GM23248 (cell line): Measurements from ENCODE around the gene TMEM182. TPM values are rescaled to one million over a fixed set of nuclear protein-coding genes. Genes with fewer than 3 reads are reported as not detected.
A peak's percentile ranks its signal among the peaks of the same experiment; 100 is the strongest.

ENCODE experiments used
- DNase-seq: peaks from one replicate; pipeline ENCODE4 v3.0.0-alpha.2; 2015
- H2AFZ ChIP-seq: fragments of 200-600 bp; sonication (generic); 2 replicates; pipeline ENCODE4 v1.6.1; 2016; ENCODE audit warnings: antibody characterized with exemption
- H3F3A ChIP-seq: fragments of 200-600 bp; sonication (generic); 2 replicates; pipeline ENCODE4 v1.6.1; 2016; ENCODE audit warnings: mild to moderate bottlenecking, antibody characterized with exemption, mixed run types; ENCODE audit not compliant: insufficient read depth
- H3K27ac ChIP-seq: fragments of 200-600 bp; sonication (generic); 2 replicates; pipeline ENCODE4 v1.5.1; 2016; ENCODE audit warnings: mild to moderate bottlenecking
- H3K27me3 ChIP-seq: fragments of 200-600 bp; sonication (generic); replicated peaks from 2 replicates; pipeline ENCODE4 v1.6.1; 2016; ENCODE audit warnings: mild to moderate bottlenecking; ENCODE audit not compliant: insufficient read depth
- H3K36me3 ChIP-seq: fragments of 200-600 bp; sonication (generic); 2 replicates; pipeline ENCODE4 v1.6.1; 2016; ENCODE audit warnings: low read depth, mild to moderate bottlenecking
- H3K4me1 ChIP-seq: fragments of 200-600 bp; sonication (generic); 2 replicates; pipeline ENCODE4 v1.6.1; 2016; ENCODE audit warnings: mild to moderate bottlenecking; ENCODE audit not compliant: insufficient read depth
- H3K4me2 ChIP-seq: fragments of 200-600 bp; sonication (generic); one replicate; pipeline ENCODE4 v1.6.1; 2016; ENCODE audit warnings: mild to moderate bottlenecking; ENCODE audit not compliant: unreplicated experiment
- H3K4me3 ChIP-seq: fragments of 200-600 bp; sonication (generic); 2 replicates; pipeline ENCODE4 v1.5.1; 2016; ENCODE audit warnings: mild to moderate bottlenecking
- H3K79me2 ChIP-seq: fragments of 200-600 bp; sonication (generic); 2 replicates; pipeline ENCODE4 v1.6.1; 2016; ENCODE audit warnings: mild to moderate bottlenecking; ENCODE audit not compliant: insufficient read depth
- H3K9ac ChIP-seq: fragments of 200-600 bp; sonication (generic); 2 replicates; pipeline ENCODE4 v1.6.1; 2016; ENCODE audit warnings: mild to moderate bottlenecking
- H3K9me2 ChIP-seq: fragments of 200-600 bp; sonication (generic); 2 replicates; pipeline ENCODE4 v1.6.1; 2016; ENCODE audit warnings: mixed run types, mild to moderate bottlenecking, moderate library complexity; ENCODE audit not compliant: insufficient read depth
- H3K9me3 ChIP-seq: fragments of 200-600 bp; sonication (generic); one replicate; pipeline ENCODE4 v1.6.1; 2017; ENCODE audit warnings: low read depth
- H4K20me1 ChIP-seq: fragments of 200-600 bp; sonication (generic); 2 replicates; pipeline ENCODE4 v1.6.0; 2016; ENCODE audit not compliant: insufficient read depth
- EZH2 ChIP-seq: fragments of 200-600 bp; sonication (generic); IDR thresholded peaks from 2 replicates; pipeline ENCODE4 v1.6.1; 2018; ENCODE audit warnings: antibody characterized with exemption, mild to moderate bottlenecking; ENCODE audit not compliant: insufficient read depth, poor library complexity, severe bottlenecking
- EZH2phosphoT487 ChIP-seq: fragments of 200-600 bp; sonication (generic); IDR thresholded peaks from 2 replicates; pipeline ENCODE4 v1.6.1; 2018; ENCODE audit warnings: antibody characterized with exemption, moderate library complexity, mild to moderate bottlenecking, low read depth; ENCODE audit not compliant: insufficient read depth
- WGBS, 2 experiments: methylation state at CpG; one replicate each; pipeline ENCODE4 v1.1.6; 2015 to 2017; ENCODE audit warnings: low lambda C conversion rate in 2 of 2, low coverage in 1 of 2; ENCODE audit errors: missing lambda C conversion rate in 2 of 2; 5-methylcytosine and 5-hydroxymethylcytosine counted together
- in situ Hi-C: fragments of 300-500 bp; cut with MboI; formaldehyde crosslinking; loops from 2 replicates; pipeline ENCODE4 v1.15.0; 2020
- polyA plus RNA-seq: library from polyadenylated mRNA; unstranded; fragments of >200 nt; fragmentation: Nextera tagmentation; extraction: Ambion mirVana; gene quantifications from 2 replicates; pipeline ENCODE4 v1.2.1, GENCODE V29; 2016
- total RNA-seq: library from RNA; depleted of rRNA; stranded (reverse); fragments of >200 nt; shearing (Covaris generic); gene quantifications from 2 replicates; pipeline ENCODE4 v1.2.3, GENCODE V29; 2014

Gene TMEM182
- total and polyA plus RNA-seq, 2 experiments from 2014 or later, result 2.3 to 3.6 TPM

- H3K79me2 ChIP-seq, result no peaks in the 10 kb centered on the region
- no peaks in the 10 kb centered on the region for H3F3A ChIP-seq
- H3K4me3 ChIP-seq, result no peak overlapping the region
- H2AFZ ChIP-seq, result no peak overlapping the region
- no peaks in the 10 kb centered on the region for H3K4me1 ChIP-seq
- H3K4me2 ChIP-seq, result no peak overlapping the region
- WGBS, 2 experiments, result 86 to 91% methylated on average over 5 of the region's 5 CpGs
- no peaks in the 10 kb centered on the region for H3K9me3 ChIP-seq
- H3K9me2 ChIP-seq, result no peaks in the 10 kb centered on the region
- no peaks in the 10 kb centered on the region for H3K27me3 ChIP-seq
- DNase-seq, result no peak
- H3K27ac ChIP-seq, result no peak overlapping the region
- TF ChIP-seq EZH2phosphoT487, result no peak
- no peak for TF ChIP-seq EZH2
- in situ Hi-C loops, result no loop called here
- H4K20me1 ChIP-seq, result no peaks in the 10 kb centered on the region
- no peak overlapping the region for H3K9ac ChIP-seq
- no peaks in the 10 kb centered on the region for H3K36me3 ChIP-seq
Observed at GRCh38 chr2:102803897-102804217, 42.0 kb downstream of the TMEM182 start.

- Histone ChIP-seq H3F3A (no peaks in the 10 kb centered on the region), H3K9ac (peak overlapping the region; percentile 4; the same call in 1 of the 2 replicates), H3K4me2 (peak overlapping the region; percentile 16), H4K20me1 (no peaks in the 10 kb centered on the region), H3K79me2 (no peaks in the 10 kb centered on the region), H3K9me3 (no peaks in the 10 kb centered on the region), H2AFZ (peak overlapping the region; percentile 25; the same call in 1 of the 2 replicates), H3K36me3 (no peaks in the 10 kb centered on the region), H3K27ac (no peak overlapping the region), H3K9me2 (no peaks in the 10 kb centered on the region), H3K4me3 (no peak overlapping the region), H3K27me3 (no peaks in the 10 kb centered on the region), H3K4me1 (no peaks in the 10 kb centered on the region)
- in situ Hi-C loops, result no loop called here
- peak; percentile 73 for DNase-seq
- no peak for TF ChIP-seq EZH2phosphoT487
- TF ChIP-seq EZH2, result no peak
- WGBS, 2 experiments, result 13% methylated on average over 9 of the region's 9 CpGs
Observed at GRCh38 chr2:102806250-102806837, 44.5 kb downstream of the TMEM182 start.

- Histone ChIP-seq H4K20me1 (no peaks in the 10 kb centered on the region), H3K36me3 (no peaks in the 10 kb centered on the region), H3K27ac (no peak overlapping the region), H3K4me3 (no peak overlapping the region), H3K9ac (no peak overlapping the region), H3K4me1 (no peaks in the 10 kb centered on the region), H3K9me2 (no peaks in the 10 kb centered on the region), H3K9me3 (no peaks in the 10 kb centered on the region), H3K27me3 (no peaks in the 10 kb centered on the region), H3K79me2 (no peaks in the 10 kb centered on the region), H2AFZ (no peak overlapping the region), H3F3A (no peaks in the 10 kb centered on the region), H3K4me2 (no peak overlapping the region)
- in situ Hi-C loops, result no loop called here
- peak; percentile 1 for DNase-seq
- no peak for TF ChIP-seq EZH2phosphoT487
- TF ChIP-seq EZH2, result no peak
- WGBS, 2 experiments, result 66 to 67% methylated on average over 9 of the region's 9 CpGs
Observed at GRCh38 chr2:102809291-102810189, 47.7 kb downstream of the TMEM182 start.

GRCh38 chr2:102815285-102815684 is 53.5 kb downstream of the TMEM182 start:
- Histone ChIP-seq H3K9ac (no peak overlapping the region), H3F3A (no peaks in the 10 kb centered on the region), H3K36me3 (no peaks in the 10 kb centered on the region), H3K79me2 (no peaks in the 10 kb centered on the region), H3K27ac (no peak overlapping the region), H3K9me3 (no peaks in the 10 kb centered on the region), H3K4me1 (no peaks in the 10 kb centered on the region), H2AFZ (no peak overlapping the region), H4K20me1 (no peaks in the 10 kb centered on the region), H3K9me2 (no peaks in the 10 kb centered on the region), H3K27me3 (no peaks in the 10 kb centered on the region; the same call in 1 of the 2 replicates), H3K4me3 (no peak overlapping the region), H3K4me2 (no peak overlapping the region)
- TF ChIP-seq EZH2phosphoT487 (no peak), EZH2 (no peak)
- in situ Hi-C loops, result no loop called here
- 74 to 79% methylated on average over 2 of the region's 2 CpGs for WGBS, 2 experiments
- DNase-seq, result no peak
